GM18907 (cell line): ENCODE results near the gene BPGM.
"Not testable (repeated sequence)": the region's sequence is repeated elsewhere in the genome, so short reads cannot be mapped to it uniquely, and the experiment has no call there.

Experiments
- ATAC-seq: cut with Tn5 transposase; IDR thresholded peaks from one replicate; pipeline ENCODE4 v1.9.1; 2021; ENCODE audit warnings: mild to moderate bottlenecking, moderate library complexity; ENCODE audit not compliant: unreplicated experiment

Gene BPGM

DNA sequence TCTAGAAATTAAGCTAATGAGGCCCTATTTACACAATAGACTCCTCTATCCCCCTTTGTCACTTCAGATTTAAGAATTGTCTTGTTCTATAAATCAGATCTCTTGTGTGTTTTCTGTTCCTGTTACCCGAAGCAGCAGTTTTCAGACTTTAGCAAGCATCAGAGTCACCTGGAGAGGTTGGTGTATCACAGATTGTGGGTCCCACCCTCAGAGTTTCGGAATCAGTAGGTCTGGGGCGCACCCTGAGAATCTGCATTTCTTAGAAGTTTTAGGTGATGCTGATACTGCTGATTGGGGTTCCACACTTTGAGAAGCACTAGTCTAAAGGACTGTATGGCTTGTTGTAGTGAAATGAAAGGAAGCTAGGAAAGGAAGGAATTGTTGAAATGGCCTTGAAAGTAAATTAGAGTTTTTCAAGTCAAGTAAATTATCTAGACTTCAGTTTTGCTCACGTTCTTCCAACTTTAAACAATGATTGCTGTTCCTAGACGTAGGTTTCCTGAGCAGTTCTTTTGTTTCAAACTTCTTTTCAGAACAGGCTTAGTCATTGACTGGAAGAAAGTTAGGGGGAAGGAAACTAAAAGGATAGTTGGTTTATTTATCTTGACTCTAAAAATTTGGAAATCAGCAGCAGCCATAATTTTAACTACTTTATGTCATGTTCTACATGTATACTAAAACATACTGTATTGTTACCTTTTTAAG is 15.7 kb downstream of the BPGM start:
- no peak for ATAC-seq

DNA sequence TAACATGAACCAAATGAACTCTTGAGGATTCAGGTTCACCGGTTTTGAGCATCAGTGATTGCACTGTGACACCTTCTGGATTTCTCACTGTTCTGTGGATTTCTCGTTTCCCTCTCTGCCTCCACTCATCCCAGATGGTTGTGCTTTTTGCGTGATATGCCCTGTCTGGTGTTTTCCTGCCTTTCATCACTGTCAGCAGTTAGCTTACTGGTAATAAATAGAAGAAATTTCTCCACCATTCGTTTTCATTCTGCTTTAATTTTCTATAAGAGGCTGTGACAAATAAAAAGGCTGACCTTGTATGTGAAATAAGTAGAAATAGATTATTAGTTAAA is 16.2 kb downstream of the BPGM start:
- no peak for ATAC-seq

GRCh38 chr7:134665045-134665444 is 18.4 kb downstream of the BPGM start:
- ATAC-seq: not testable (repeated sequence)

GRCh38 chr7:134667899-134668298 is 21.2 kb downstream of the BPGM start:
- no peak for ATAC-seq

DNA sequence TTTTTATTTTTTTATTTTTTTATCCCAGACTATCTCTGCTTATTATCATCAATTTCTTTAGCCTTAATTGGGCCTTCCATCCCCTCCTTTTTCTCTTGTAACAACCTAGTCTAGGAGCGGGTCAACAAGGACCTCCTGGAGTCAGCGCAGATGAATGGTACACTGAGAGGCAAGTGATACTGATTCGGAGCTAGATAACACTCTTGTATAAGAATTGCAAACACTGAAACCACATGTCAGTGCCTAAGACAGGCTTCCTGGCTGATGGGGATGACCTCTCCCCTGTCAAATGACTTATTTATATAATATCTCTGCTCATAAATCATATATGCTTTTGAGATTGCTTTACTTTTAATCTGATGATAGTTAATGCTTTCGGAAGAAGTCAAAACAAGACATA is 22.7 kb downstream of the BPGM start:
- no peak for ATAC-seq

- ATAC-seq: peak; percentile 79
Observed at GRCh38 chr7:134669845-134670373, 23.3 kb downstream of the BPGM start.

DNA sequence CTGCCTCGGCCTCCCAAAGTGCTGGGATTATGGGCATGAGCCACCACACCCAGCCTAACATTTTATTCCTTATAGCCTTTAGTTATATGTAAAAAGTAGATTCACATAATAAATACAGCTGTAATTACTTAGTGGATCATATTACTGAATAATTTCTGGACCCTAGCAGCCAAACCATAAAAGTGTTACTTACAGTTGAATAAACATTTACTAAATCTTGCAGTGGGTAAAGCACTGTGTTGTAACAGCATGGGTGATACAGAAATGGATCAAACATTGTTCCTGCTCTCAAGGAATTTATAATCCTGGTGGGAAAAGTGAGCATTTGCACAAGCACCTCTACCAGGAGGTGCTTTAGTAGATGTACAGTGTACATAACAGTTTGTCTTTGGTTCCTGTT is 25.0 kb downstream of the BPGM start:
- ATAC-seq: no peak

DNA sequence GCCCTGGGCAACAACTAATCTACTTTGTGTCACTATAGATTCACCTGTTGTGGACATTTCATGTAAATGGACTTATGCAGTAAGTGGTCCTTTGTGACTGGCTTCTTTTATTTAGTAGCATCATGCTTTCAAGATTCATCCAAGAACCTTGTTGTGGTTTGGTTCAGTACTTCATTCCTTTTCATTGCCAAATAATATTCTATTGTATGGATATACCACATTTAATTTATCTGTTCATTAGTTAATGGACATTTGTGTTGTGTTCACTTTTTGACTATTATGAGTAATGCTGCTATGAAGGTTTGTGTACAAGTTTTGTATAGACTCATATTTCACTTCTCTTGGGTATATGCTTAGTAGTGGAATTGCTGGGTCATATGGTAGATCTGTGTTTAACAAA is 27.8 kb downstream of the BPGM start:
- ATAC-seq: no peak

DNA sequence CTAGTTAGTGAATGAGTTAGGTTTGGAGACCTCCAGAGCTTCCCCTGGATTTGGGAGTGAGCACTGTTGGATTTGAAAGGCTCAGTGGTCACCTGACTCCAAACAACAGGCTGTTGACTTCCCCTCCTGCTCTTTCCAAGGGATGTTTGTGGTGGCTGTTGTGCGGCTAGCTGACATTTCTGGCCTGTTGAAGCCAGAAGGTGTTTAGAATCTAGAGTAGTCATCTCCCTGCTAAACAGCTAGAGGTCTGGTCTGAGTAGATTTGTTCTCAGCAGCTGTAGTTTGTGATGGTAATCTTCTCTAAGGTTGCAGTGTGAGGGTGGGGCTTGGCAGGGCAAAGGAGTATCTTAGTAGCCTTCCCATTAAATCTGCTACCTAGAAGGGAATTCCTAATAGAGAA is 30.1 kb downstream of the BPGM start:
- ATAC-seq: no peak

- no peak for ATAC-seq
Observed at GRCh38 chr7:134678115-134678514, 31.5 kb downstream of the BPGM start.

DNA sequence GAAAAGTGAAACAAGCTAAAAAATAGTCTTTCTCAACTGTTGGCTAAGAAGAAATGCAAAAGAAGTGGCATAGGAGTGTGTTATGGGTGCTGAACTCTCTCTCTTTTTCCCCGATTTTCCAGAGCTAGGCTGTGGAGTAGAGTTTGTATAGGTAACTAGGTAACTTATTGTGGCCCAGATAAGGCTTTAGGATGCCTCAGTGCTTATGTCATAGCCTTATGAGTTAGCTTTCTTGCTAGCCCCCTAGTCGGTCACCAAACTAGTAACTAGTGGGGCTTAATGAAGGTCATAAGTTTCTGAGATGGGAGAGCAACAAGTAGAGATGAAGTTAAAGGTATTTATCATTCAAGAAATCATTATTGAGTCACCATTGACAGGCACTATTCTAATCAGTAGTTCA is 32.4 kb downstream of the BPGM start:
- ATAC-seq: no peak

DNA sequence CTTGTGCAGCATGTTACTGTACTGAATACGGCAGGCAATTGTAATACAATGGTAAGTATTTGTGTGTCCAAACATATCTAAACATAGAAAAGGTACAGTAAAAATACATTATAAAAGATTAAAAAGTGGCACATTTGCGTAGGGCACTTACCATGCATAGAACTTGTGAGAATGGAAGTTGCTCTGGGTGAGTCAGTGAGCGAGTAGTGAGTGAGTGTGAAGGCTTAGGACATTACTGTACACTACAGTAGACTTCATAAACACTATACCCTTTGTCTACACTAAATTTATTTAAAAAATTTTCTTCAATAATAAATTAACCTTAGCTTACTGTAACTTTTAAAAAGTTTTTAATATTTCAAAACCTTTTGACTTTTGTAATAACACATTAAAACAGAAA is 37.5 kb downstream of the BPGM start:
- no peak for ATAC-seq

DNA sequence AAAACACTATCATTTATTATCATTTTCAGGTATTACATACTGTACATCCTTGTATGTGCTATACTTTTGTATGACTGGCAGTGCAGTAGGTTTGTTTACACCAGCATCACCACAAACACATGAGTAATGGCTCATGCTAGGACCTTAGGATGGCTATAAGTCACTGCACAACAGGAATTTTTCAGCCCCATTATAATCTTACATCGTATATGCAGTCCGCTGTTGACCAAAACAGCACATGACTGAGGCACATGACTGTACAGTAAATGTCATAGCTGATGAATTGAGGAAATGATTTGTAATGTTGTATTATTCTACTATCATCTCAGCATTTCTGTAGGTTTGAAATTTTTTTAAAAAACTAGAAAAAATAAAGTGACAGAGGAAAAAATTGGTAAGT is 38.6 kb downstream of the BPGM start:
- ATAC-seq: no peak

GRCh38 chr7:134686786-134687185 is 40.1 kb downstream of the BPGM start:
- ATAC-seq: no peak

- ATAC-seq: not testable (repeated sequence)
Observed at GRCh38 chr7:134689550-134689949, 42.9 kb downstream of the BPGM start.

GRCh38 chr7:134690016-134690415 is 43.4 kb downstream of the BPGM start:
- no peak for ATAC-seq

DNA sequence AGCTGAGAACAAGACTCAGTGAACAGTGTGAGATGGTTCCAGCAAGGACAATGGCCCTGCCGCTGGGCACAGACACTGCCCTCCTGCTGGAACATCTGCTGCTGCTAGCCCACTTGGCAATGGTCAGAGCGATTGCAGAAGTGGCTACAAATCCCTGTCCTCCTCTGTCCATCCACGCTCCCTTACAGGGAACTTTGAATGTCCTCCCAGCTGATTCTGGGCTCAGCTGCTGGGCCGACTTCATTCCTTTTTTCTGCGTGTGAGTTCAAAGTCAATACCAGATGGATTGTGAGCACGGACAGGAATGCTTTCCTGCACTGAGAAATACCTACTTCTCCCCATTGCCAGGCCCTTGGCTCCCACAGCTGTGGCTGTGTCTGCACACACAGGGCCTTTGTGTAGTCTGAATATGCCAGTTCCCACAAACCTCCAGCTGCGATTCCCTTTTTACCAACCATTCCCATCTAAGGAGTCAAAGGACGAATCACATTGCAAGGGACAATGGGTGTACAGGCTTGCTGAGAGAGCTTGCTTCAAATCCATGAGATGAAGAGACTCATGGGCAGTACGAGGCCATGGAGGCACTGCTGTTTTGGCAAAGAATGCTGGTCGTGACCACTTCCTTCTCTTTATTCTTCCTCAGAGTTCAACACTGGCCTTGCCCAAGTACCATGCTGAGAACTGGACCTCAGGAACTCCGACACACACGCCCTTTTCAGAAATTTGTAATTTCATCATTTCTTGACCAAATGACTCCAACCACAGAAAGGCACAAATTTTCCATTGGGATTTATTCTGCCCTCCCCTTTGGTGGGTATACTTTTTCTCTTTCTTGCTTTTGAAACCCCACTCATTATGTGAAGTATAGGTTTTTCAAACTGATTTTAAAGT is 44.2 kb downstream of the BPGM start:
- ATAC-seq: no peak

GRCh38 chr7:134691546-134692343 is 45.1 kb downstream of the BPGM start:
- ATAC-seq: no peak

DNA sequence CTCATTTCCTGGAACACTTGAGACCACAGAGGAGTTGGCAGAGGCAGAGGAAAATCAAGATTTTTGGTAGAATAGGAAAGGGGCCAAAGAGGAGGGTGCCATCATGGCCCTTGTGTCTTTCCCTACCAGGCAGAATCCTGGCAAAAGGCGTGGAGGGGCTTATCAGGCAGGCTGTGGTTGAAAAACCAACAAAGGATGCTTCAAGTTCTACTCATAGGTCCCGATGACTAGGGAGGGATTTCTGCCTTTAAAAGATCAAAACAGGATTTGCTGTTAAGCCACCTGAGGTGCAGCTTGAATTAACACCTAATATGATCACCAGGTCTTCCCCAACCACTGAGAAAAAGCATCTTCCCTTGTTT is 45.7 kb downstream of the BPGM start:
- no peak for ATAC-seq

- ATAC-seq: no peak
Observed at GRCh38 chr7:134693256-134693655, 46.6 kb downstream of the BPGM start.

GRCh38 chr7:134694299-134694698 is 47.6 kb downstream of the BPGM start:
- no peak for ATAC-seq
